Astrocyte (in vitro differentiated cells and primary cell): Measurements from ENCODE around the gene EGFR. TPM values are rescaled to one million over a fixed set of nuclear protein-coding genes. Genes with fewer than 3 reads are reported as not detected.
"Not testable (repeated sequence)": the region's sequence is repeated elsewhere in the genome, so short reads cannot be mapped to it uniquely, and the experiment has no call there.

Source experiments
- DNase-seq: peaks from one replicate; pipeline ENCODE4 v3.0.0-alpha.2; 2010; ENCODE audit warnings: low read depth
- FAIRE-seq: peaks from 2 replicates; lab custom pipeline; 2011; peaks lifted over from hg19 to GRCh38; lab: Jason Lieb, UNC
- H2AFZ ChIP-seq: 2 replicates; pipeline ENCODE4 v1.6.0; 2012; ENCODE audit warnings: low read depth, low read length, inconsistent platforms
- H3K27ac ChIP-seq: 2 replicates; pipeline ENCODE4 v1.5.1; 2011; ENCODE audit warnings: low read depth, low read length, inconsistent platforms
- H3K27me3 ChIP-seq: 2 replicates; pipeline ENCODE4 v1.6.0; 2011; ENCODE audit warnings: low read length, inconsistent platforms; ENCODE audit not compliant: insufficient read depth
- H3K36me3 ChIP-seq: 2 replicates; pipeline ENCODE4 v1.5.1; 2011; ENCODE audit warnings: low read length, inconsistent platforms; ENCODE audit not compliant: insufficient read depth
- H3K4me1 ChIP-seq: 2 replicates; pipeline ENCODE4 v1.5.1; 2011; ENCODE audit warnings: low read length, inconsistent platforms; ENCODE audit not compliant: insufficient read depth
- H3K4me2 ChIP-seq: 2 replicates; pipeline ENCODE4 v1.6.0; 2012; ENCODE audit warnings: low read length, inconsistent platforms
- H3K4me3 ChIP-seq: 2 replicates; pipeline ENCODE4 v1.5.1; 2011; ENCODE audit warnings: low read depth, mild to moderate bottlenecking, low read length, inconsistent platforms; ENCODE audit not compliant: insufficient read depth
- H3K79me2 ChIP-seq: 2 replicates; pipeline ENCODE4 v1.6.0; 2012; ENCODE audit warnings: mild to moderate bottlenecking, low read length, inconsistent platforms; ENCODE audit not compliant: insufficient read depth
- H3K9ac ChIP-seq: 2 replicates; pipeline ENCODE4 v1.6.0; 2012; ENCODE audit warnings: mild to moderate bottlenecking, low read length, inconsistent platforms
- H3K9me3 ChIP-seq: 2 replicates; pipeline ENCODE4 v1.5.1; 2012; ENCODE audit warnings: low read depth, mild to moderate bottlenecking, low read length, inconsistent platforms; ENCODE audit not compliant: insufficient read depth
- H4K20me1 ChIP-seq: 2 replicates; pipeline ENCODE4 v1.6.0; 2012; ENCODE audit warnings: low read length, inconsistent platforms; ENCODE audit not compliant: insufficient read depth
- H3K27ac Mint-ChIP-seq: one replicate; pipeline ENCODE4 v1.8.0; 2021; ENCODE audit warnings: mild to moderate bottlenecking, mixed read lengths; ENCODE audit not compliant: unreplicated experiment
- H3K27me3 Mint-ChIP-seq: one replicate; pipeline ENCODE4 v1.8.0; 2021; ENCODE audit warnings: low read depth, mixed read lengths; ENCODE audit not compliant: unreplicated experiment
- H3K36me3 Mint-ChIP-seq: one replicate; pipeline ENCODE4 v1.8.0; 2021; ENCODE audit warnings: low read depth, mixed read lengths; ENCODE audit not compliant: unreplicated experiment
- H3K4me1 Mint-ChIP-seq: one replicate; pipeline ENCODE4 v1.8.0; 2021; ENCODE audit warnings: low read depth, mixed read lengths; ENCODE audit not compliant: unreplicated experiment
- H3K4me3 Mint-ChIP-seq: one replicate; pipeline ENCODE4 v1.8.0; 2021; ENCODE audit warnings: mild to moderate bottlenecking, moderate library complexity, mixed read lengths; ENCODE audit not compliant: unreplicated experiment
- H3K9me3 Mint-ChIP-seq: one replicate; pipeline ENCODE4 v1.8.0; 2021; ENCODE audit warnings: mild to moderate bottlenecking, mixed read lengths; ENCODE audit not compliant: unreplicated experiment
- EZH2 ChIP-seq: IDR thresholded peaks from 2 replicates; pipeline ENCODE4 v1.6.1; 2012; ENCODE audit warnings: mild to moderate bottlenecking, low read length, inconsistent platforms; ENCODE audit not compliant: insufficient read depth
- total RNA-seq: library from RNA; stranded (reverse); gene quantifications from 2 replicates; pipeline ENCODE4 v1.2.1, GENCODE V29; 2021
- TF ChIP-seq, protein P1 (sequence below): IDR thresholded peaks from 2 replicates; pipeline ENCODE4 v1.5.1; 2011; ENCODE audit warnings: low read depth, mild to moderate bottlenecking, inconsistent platforms, low read length, moderate library complexity; ENCODE audit not compliant: insufficient read depth

EGFR gene
- total RNA-seq, 1 donor from 2014 or later: 27.3 TPM

GRCh38 chr7:55033236-55033846, 14.5 kb downstream of the EGFR start:
- Histone ChIP-seq H3K9ac (no peak overlapping the region), H3K27me3 (no peaks in the 10 kb centered on the region), H3K4me3 (no peak overlapping the region), H3K9me3 (no peaks in the 10 kb centered on the region), H4K20me1 (peaks cover 68% of the 10 kb centered on the region), H3K36me3 (peaks cover 5% of the 10 kb centered on the region), H3K4me2 (no peak overlapping the region), H2AFZ (no peak overlapping the region), H3K4me1 (no peaks in the 10 kb centered on the region), H3K79me2 (peaks cover 100% of the 10 kb centered on the region), H3K27ac (no peak overlapping the region)
- no peaks in the 10 kb centered on the region for H3K9me3 Mint-ChIP-seq
- DNase-seq (no peak), FAIRE-seq (no peak)
- peaks cover 9% of the 10 kb centered on the region for H3K4me1 Mint-ChIP-seq
- TF ChIP-seq, protein P1, sequence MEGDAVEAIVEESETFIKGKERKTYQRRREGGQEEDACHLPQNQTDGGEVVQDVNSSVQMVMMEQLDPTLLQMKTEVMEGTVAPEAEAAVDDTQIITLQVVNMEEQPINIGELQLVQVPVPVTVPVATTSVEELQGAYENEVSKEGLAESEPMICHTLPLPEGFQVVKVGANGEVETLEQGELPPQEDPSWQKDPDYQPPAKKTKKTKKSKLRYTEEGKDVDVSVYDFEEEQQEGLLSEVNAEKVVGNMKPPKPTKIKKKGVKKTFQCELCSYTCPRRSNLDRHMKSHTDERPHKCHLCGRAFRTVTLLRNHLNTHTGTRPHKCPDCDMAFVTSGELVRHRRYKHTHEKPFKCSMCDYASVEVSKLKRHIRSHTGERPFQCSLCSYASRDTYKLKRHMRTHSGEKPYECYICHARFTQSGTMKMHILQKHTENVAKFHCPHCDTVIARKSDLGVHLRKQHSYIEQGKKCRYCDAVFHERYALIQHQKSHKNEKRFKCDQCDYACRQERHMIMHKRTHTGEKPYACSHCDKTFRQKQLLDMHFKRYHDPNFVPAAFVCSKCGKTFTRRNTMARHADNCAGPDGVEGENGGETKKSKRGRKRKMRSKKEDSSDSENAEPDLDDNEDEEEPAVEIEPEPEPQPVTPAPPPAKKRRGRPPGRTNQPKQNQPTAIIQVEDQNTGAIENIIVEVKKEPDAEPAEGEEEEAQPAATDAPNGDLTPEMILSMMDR: no peak
- no peak for TF ChIP-seq EZH2
- no peak overlapping the region for H3K4me3 Mint-ChIP-seq
- no peak overlapping the region for H3K27ac Mint-ChIP-seq
- H3K27me3 Mint-ChIP-seq: no peaks in the 10 kb centered on the region
- no peaks in the 10 kb centered on the region for H3K36me3 Mint-ChIP-seq

- no peak overlapping the region for H3K9ac ChIP-seq
- peaks cover 69% of the 10 kb centered on the region for H4K20me1 ChIP-seq
- no peak overlapping the region for H3K4me3 ChIP-seq
- no peaks in the 10 kb centered on the region for H3K9me3 ChIP-seq
- H3K79me2 ChIP-seq: peaks cover 97% of the 10 kb centered on the region
- Mint-ChIP-seq H3K27ac (no peak overlapping the region), H3K4me1 (peaks cover 9% of the 10 kb centered on the region), H3K27me3 (no peaks in the 10 kb centered on the region), H3K4me3 (no peak overlapping the region), H3K9me3 (no peaks in the 10 kb centered on the region), H3K36me3 (no peaks in the 10 kb centered on the region)
- TF ChIP-seq EZH2: no peak
- TF ChIP-seq, protein P1: no peak
- H3K4me1 ChIP-seq: no peaks in the 10 kb centered on the region
- H3K36me3 ChIP-seq: peaks cover 11% of the 10 kb centered on the region
- DNase-seq: no peak
- H3K4me2 ChIP-seq: no peak overlapping the region
- FAIRE-seq: no peak
- H2AFZ ChIP-seq: no peak overlapping the region
- H3K27me3 ChIP-seq: no peaks in the 10 kb centered on the region
- no peak overlapping the region for H3K27ac ChIP-seq
Observed at GRCh38 chr7:55034776-55035175, 16.0 kb downstream of the EGFR start.

DNA sequence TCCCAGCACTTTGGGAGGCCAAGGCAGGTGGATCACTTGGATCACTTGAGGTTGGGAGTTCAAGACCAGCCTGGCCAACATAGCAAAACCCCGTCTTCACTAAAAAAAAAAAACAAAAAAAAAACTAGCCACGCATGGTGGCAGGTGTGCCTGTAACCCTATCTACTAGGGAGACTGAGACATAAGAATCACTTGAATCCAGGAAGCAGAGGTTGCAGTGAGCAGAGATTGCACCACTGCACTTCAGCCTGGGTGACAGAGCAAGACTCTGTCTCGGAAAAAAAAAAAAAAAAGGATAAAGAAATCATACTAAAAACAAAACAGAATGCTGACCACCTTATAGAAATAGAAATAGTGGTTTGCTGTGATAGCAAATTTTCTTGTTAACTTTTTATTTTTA, 16.6 kb downstream of the EGFR start:
- H2AFZ ChIP-seq, H3K4me2 ChIP-seq, DNase-seq, H3K9me3 ChIP-seq, H3K4me1 ChIP-seq, H3K9ac ChIP-seq, H3K27ac Mint-ChIP-seq, H3K4me1 Mint-ChIP-seq, H3K4me3 ChIP-seq, H3K36me3 Mint-ChIP-seq, H3K27me3 ChIP-seq, H3K4me3 Mint-ChIP-seq, H3K27me3 Mint-ChIP-seq, H3K9me3 Mint-ChIP-seq, H3K27ac ChIP-seq, FAIRE-seq: not testable (repeated sequence)
- peaks cover 97% of the 10 kb centered on the region for H3K79me2 ChIP-seq
- H4K20me1 ChIP-seq: peaks cover 69% of the 10 kb centered on the region
- H3K36me3 ChIP-seq: peaks cover 11% of the 10 kb centered on the region
